ENCODE data around the gene MEGF11.

GRCh38 chr15:66017792-66018487 lies 235.6 kb downstream of the MEGF11 start:
- TF ChIP-seq POLR2A (IDR thresholded peaks at IDR 0.05) (no peak), POLR2AphosphoS5 (IDR thresholded peaks at IDR 0.05) (no peak)
- TF ChIP-seq, protein P1, sequence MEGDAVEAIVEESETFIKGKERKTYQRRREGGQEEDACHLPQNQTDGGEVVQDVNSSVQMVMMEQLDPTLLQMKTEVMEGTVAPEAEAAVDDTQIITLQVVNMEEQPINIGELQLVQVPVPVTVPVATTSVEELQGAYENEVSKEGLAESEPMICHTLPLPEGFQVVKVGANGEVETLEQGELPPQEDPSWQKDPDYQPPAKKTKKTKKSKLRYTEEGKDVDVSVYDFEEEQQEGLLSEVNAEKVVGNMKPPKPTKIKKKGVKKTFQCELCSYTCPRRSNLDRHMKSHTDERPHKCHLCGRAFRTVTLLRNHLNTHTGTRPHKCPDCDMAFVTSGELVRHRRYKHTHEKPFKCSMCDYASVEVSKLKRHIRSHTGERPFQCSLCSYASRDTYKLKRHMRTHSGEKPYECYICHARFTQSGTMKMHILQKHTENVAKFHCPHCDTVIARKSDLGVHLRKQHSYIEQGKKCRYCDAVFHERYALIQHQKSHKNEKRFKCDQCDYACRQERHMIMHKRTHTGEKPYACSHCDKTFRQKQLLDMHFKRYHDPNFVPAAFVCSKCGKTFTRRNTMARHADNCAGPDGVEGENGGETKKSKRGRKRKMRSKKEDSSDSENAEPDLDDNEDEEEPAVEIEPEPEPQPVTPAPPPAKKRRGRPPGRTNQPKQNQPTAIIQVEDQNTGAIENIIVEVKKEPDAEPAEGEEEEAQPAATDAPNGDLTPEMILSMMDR (IDR thresholded peaks at IDR 0.05): no peak

Data from breast epithelium (tissue), 3 donors.